NT2/D1 (cell line): ENCODE results near the gene SSB.

Source experiments
- SUZ12 ChIP-seq: IDR thresholded peaks from 2 replicates; pipeline ENCODE4 v1.6.1; 2011; ENCODE audit not compliant: insufficient read length, insufficient read depth; ENCODE audit errors: extremely low read depth
- ZNF274 ChIP-seq: IDR thresholded peaks from 2 replicates; pipeline ENCODE4 v1.6.1; 2011; ENCODE audit warnings: mild to moderate bottlenecking, low read depth, low read length

GRCh38 chr2:169796441-169796840 lies 2.2 kb upstream of the SSB start:
- TF ChIP-seq ZNF274: no peak
- TF ChIP-seq SUZ12: no peak
